NB4 (cell line): Measurements from ENCODE around the gene FANCM.

Experiments used
- MYC ChIP-seq: IDR thresholded peaks from 2 replicates; pipeline ENCODE4 v1.6.1; 2011; ENCODE audit warnings: low read depth, low read length
- POLR2A ChIP-seq: IDR thresholded peaks from 2 replicates; pipeline ENCODE4 v1.6.1; 2011; ENCODE audit warnings: mild to moderate bottlenecking; ENCODE audit not compliant: insufficient read length; ENCODE audit errors: extremely low read depth
- TF ChIP-seq, protein P1 (sequence below): IDR thresholded peaks from one replicate; pipeline ENCODE4 v1.5.1; 2012; ENCODE audit warnings: low read depth, low read length

DNA sequence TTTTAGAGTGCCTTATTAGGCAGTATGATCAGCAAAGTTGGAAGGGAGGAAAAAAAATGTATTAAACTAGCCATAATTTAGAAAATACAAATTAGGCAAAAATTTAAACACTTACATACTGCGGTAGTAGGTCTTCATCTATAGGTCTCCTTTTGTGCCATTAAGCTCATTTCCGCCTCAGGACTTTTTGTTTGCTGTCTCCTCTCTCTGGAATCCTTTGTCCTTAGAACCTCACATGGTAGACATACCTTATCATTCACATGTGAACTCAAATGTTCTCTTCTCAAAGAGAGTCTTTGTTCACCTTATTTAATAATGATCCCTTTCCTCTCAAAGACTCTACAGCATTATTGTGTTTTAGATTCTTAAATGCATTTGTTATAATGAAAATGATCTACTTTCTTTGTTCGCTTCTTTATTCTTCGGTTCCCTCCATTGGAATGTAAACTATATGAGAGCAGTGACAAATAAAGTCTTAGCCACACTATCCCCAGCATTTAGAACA lies 14.7 kb downstream of the FANCM start:
- TF ChIP-seq, protein P1, sequence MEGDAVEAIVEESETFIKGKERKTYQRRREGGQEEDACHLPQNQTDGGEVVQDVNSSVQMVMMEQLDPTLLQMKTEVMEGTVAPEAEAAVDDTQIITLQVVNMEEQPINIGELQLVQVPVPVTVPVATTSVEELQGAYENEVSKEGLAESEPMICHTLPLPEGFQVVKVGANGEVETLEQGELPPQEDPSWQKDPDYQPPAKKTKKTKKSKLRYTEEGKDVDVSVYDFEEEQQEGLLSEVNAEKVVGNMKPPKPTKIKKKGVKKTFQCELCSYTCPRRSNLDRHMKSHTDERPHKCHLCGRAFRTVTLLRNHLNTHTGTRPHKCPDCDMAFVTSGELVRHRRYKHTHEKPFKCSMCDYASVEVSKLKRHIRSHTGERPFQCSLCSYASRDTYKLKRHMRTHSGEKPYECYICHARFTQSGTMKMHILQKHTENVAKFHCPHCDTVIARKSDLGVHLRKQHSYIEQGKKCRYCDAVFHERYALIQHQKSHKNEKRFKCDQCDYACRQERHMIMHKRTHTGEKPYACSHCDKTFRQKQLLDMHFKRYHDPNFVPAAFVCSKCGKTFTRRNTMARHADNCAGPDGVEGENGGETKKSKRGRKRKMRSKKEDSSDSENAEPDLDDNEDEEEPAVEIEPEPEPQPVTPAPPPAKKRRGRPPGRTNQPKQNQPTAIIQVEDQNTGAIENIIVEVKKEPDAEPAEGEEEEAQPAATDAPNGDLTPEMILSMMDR, result no peak
- TF ChIP-seq POLR2A (no peak), MYC (no peak)
